Endodermal cell (in vitro differentiated cells): Measurements from ENCODE around the gene PDE10A. TPM values are rescaled to one million over a fixed set of nuclear protein-coding genes. Genes with fewer than 3 reads are reported as not detected.

Source experiments
- DNase-seq: peaks from one replicate; pipeline ENCODE4 v3.0.0-alpha.2; 2017
- H3K27ac ChIP-seq: 2 replicates; pipeline ENCODE4 v1.5.1; 2013; ENCODE audit warnings: mild to moderate bottlenecking, low read depth, low read length, moderate library complexity
- H3K27me3 ChIP-seq: 2 replicates; pipeline ENCODE4 v1.6.1; 2013; ENCODE audit warnings: mild to moderate bottlenecking, low read length, moderate library complexity; ENCODE audit not compliant: insufficient read depth, control insufficient read depth, poor library complexity, severe bottlenecking
- H3K36me3 ChIP-seq: 2 replicates; pipeline ENCODE4 v1.7.0; 2013; ENCODE audit warnings: mild to moderate bottlenecking, low read length, moderate library complexity; ENCODE audit not compliant: control insufficient read depth, insufficient read depth
- H3K4me1 ChIP-seq: one replicate; pipeline ENCODE4 v1.7.0; 2013; ENCODE audit warnings: low read length; ENCODE audit not compliant: control insufficient read depth, insufficient read depth
- H3K4me3 ChIP-seq: 2 replicates; pipeline ENCODE4 v1.5.1; 2013; ENCODE audit warnings: mild to moderate bottlenecking, low read length, moderate library complexity
- H3K9ac ChIP-seq: 2 replicates; pipeline ENCODE4 v1.6.1; 2013; ENCODE audit warnings: mild to moderate bottlenecking, low read length, moderate library complexity; ENCODE audit not compliant: poor library complexity, severe bottlenecking; ENCODE audit errors: extremely low read depth
- H3K9me3 ChIP-seq: 2 replicates; pipeline ENCODE4 v1.6.1; 2013; ENCODE audit warnings: mild to moderate bottlenecking, low read length, moderate library complexity; ENCODE audit not compliant: control insufficient read depth
- H3K27ac Mint-ChIP-seq: 2 replicates; pipeline ENCODE4 v1.8.0; 2020; ENCODE audit warnings: mixed read lengths
- H3K27me3 Mint-ChIP-seq: 2 replicates; pipeline ENCODE4 v1.8.0; 2021; ENCODE audit warnings: mild to moderate bottlenecking, mixed read lengths; ENCODE audit not compliant: insufficient read depth
- H3K36me3 Mint-ChIP-seq: 2 replicates; pipeline ENCODE4 v1.8.0; 2020; ENCODE audit warnings: low read depth, mixed read lengths
- H3K4me1 Mint-ChIP-seq: 2 replicates; pipeline ENCODE4 v1.8.0; 2020; ENCODE audit warnings: mixed read lengths
- H3K4me3 Mint-ChIP-seq: 2 replicates; pipeline ENCODE4 v1.8.0; 2020; ENCODE audit warnings: mild to moderate bottlenecking, moderate library complexity, mixed read lengths
- H3K9me3 Mint-ChIP-seq: 2 replicates; pipeline ENCODE4 v1.8.0; 2020; ENCODE audit warnings: mild to moderate bottlenecking, mixed read lengths
- WGBS, 2 experiments: methylation state at CpG; one replicate each; pipeline versions ENCODE4 v1.1.5 to v1.1.7; 2013; ENCODE audit warnings: missing lambda C conversion rate in 2 of 2, mixed read lengths in 1 of 2; ENCODE audit not compliant: insufficient coverage in 1 of 2, insufficient read length in 1 of 2; 5-methylcytosine and 5-hydroxymethylcytosine counted together
- total RNA-seq, 2 donors: library from RNA; stranded (reverse); fragmentation: NEBNext Ultra II Directional in 1 of 2; extraction: Animal tissue kit (Norgen Biotek cat#: 25700) in 1 of 2; gene quantifications; 2 replicates in 1 of 2; 3 replicates in 1 of 2; pipeline ENCODE4 v1.2.1, GENCODE V29; 2021
- TF ChIP-seq, protein P1 (sequence below): fragments of 200-600 bp; sonication (generic); conservative IDR thresholded peaks from 2 replicates; pipeline ENCODE4 v1.5.0; 2021; ENCODE audit warnings: antibody characterized with exemption, mild to moderate bottlenecking

PDE10A gene
- total RNA-seq, 2 donors from 2014 or later, result 22.8 to 27.8 TPM

- Mint-ChIP-seq H3K36me3 (peaks cover 31% of the 10 kb centered on the region), H3K4me3 (no peak overlapping the region), H3K27ac (no peak overlapping the region), H3K4me1 (no peaks in the 10 kb centered on the region), H3K9me3 (no peaks in the 10 kb centered on the region), H3K27me3 (no peaks in the 10 kb centered on the region)
- peaks cover 63% of the 10 kb centered on the region for H3K36me3 ChIP-seq
- DNase-seq, result no peak
- no peak overlapping the region for H3K9ac ChIP-seq
- H3K4me3 ChIP-seq, result no peak overlapping the region
- no peaks in the 10 kb centered on the region for H3K4me1 ChIP-seq
- H3K9me3 ChIP-seq, result no peaks in the 10 kb centered on the region
- TF ChIP-seq, protein P1, sequence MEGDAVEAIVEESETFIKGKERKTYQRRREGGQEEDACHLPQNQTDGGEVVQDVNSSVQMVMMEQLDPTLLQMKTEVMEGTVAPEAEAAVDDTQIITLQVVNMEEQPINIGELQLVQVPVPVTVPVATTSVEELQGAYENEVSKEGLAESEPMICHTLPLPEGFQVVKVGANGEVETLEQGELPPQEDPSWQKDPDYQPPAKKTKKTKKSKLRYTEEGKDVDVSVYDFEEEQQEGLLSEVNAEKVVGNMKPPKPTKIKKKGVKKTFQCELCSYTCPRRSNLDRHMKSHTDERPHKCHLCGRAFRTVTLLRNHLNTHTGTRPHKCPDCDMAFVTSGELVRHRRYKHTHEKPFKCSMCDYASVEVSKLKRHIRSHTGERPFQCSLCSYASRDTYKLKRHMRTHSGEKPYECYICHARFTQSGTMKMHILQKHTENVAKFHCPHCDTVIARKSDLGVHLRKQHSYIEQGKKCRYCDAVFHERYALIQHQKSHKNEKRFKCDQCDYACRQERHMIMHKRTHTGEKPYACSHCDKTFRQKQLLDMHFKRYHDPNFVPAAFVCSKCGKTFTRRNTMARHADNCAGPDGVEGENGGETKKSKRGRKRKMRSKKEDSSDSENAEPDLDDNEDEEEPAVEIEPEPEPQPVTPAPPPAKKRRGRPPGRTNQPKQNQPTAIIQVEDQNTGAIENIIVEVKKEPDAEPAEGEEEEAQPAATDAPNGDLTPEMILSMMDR, result no peak
- no peaks in the 10 kb centered on the region for H3K27me3 ChIP-seq
- H3K27ac ChIP-seq, result no peak overlapping the region
- WGBS, 2 experiments, result 97 to 100% methylated on average over 4 to 11 of the region's 11 CpGs
Observed at GRCh38 chr6:165422192-165422591, 240.8 kb downstream of the PDE10A start.

DNA sequence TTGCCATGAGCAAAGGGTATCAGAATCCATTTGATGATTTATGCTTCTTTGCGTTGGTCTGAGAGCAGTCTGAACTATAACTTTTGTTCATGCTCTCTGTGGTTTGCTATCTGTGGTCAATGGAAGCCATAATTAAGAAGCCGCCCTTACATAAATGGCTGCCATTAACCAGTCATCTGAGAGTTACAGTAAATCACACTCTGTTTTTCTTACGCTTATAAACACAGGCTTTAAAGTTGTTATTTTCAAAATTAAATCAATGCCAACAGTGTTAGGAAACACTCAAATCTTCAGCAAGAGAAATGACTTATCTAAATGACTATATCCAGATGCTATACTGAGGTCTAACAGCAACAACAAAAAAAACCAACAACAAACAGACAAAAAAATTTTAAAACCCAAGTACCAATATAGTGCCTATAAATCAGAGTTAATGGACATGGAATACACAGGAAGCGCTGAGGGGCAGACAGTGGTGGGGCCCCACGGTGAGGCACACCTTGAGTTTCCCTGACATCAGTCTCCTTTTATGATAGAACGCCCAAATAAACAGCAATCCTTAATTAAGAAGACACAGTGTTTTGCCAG lies 245.7 kb downstream of the PDE10A start:
- Mint-ChIP-seq H3K27me3 (no peaks in the 10 kb centered on the region), H3K36me3 (peaks cover 23% of the 10 kb centered on the region), H3K27ac (no peak overlapping the region), H3K4me3 (no peak overlapping the region), H3K9me3 (no peaks in the 10 kb centered on the region), H3K4me1 (no peaks in the 10 kb centered on the region)
- H3K9ac ChIP-seq, result no peak overlapping the region
- TF ChIP-seq, protein P1, result no peak
- no peaks in the 10 kb centered on the region for H3K4me1 ChIP-seq
- no peak overlapping the region for H3K27ac ChIP-seq
- H3K36me3 ChIP-seq, result peaks cover 76% of the 10 kb centered on the region
- H3K4me3 ChIP-seq, result no peak overlapping the region
- 83 to 97% methylated on average over 5 to 6 of the region's 6 CpGs for WGBS, 2 experiments
- no peaks in the 10 kb centered on the region for H3K27me3 ChIP-seq
- DNase-seq, result no peak
- H3K9me3 ChIP-seq, result no peaks in the 10 kb centered on the region

DNA sequence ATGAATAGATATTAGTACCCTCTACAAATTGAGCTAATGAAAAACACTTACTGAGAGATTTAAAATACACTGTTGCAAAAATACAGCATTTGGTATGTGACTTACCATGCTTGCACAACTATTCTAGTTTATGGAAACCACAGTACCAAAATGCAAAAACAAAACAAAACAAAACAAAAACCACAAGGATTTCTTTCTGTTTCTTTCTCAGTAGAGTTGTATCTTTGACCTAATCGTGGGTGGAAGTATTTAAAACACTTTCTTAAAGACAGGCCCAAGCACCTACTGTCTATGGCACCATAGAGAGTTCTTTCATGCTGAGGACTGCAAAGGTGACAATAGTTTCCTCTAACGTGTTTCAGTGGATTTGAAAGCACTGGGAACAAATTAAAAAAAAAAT lies 258.3 kb downstream of the PDE10A start:
- Histone ChIP-seq H3K9me3 (peaks cover 17% of the 10 kb centered on the region), H3K36me3 (peaks cover 69% of the 10 kb centered on the region), H3K27me3 (no peaks in the 10 kb centered on the region), H3K9ac (no peak overlapping the region), H3K27ac (no peak overlapping the region), H3K4me1 (no peaks in the 10 kb centered on the region), H3K4me3 (no peak overlapping the region)
- Mint-ChIP-seq H3K9me3 (peaks cover 10% of the 10 kb centered on the region), H3K4me1 (no peaks in the 10 kb centered on the region), H3K27me3 (no peaks in the 10 kb centered on the region), H3K4me3 (no peak overlapping the region), H3K36me3 (peaks cover 41% of the 10 kb centered on the region), H3K27ac (no peak overlapping the region)
- 43 to 44% methylated on average over 2 of the region's 2 CpGs for WGBS, 2 experiments
- no peak for DNase-seq
- TF ChIP-seq, protein P1, result no peak
